Subcutaneous adipose tissue (tissue), 4 donors: ENCODE results near the gene MYO3B. TPM values are rescaled to one million over a fixed set of nuclear protein-coding genes. Genes with fewer than 3 reads are reported as not detected.

Experiments
- CTCF ChIP-seq: fragments of 450-650 bp; IDR thresholded peaks from one replicate; pipeline ENCODE4 v1.5.1; 2016; ENCODE audit warnings: low read depth, mild to moderate bottlenecking, control low read depth, antibody characterized with exemption, moderate library complexity
- total RNA-seq, 4 donors: library from RNA; depleted of rRNA; stranded (reverse); fragments of >200 nt; gene quantifications; one replicate each; pipeline ENCODE4 v1.1.0, GENCODE V29; 2016

Gene MYO3B
- total RNA-seq, 4 donors from 2014 or later: 0.17 TPM; not detected in 3

GRCh38 chr2:170332676-170333402 lies 154.9 kb downstream of the MYO3B start:
- no peak for TF ChIP-seq CTCF

- no peak for TF ChIP-seq CTCF
Measured at GRCh38 chr2:170335351-170335750, 157.4 kb downstream of the MYO3B start.

- no peak for TF ChIP-seq CTCF
Measured at GRCh38 chr2:170336408-170336807, 158.5 kb downstream of the MYO3B start.

GRCh38 chr2:170336916-170337315 lies 159.0 kb downstream of the MYO3B start:
- no peak for TF ChIP-seq CTCF

GRCh38 chr2:170339322-170339721 lies 161.4 kb downstream of the MYO3B start:
- TF ChIP-seq CTCF: no peak

- TF ChIP-seq CTCF: no peak
Measured at GRCh38 chr2:170339750-170340692, 162.1 kb downstream of the MYO3B start.

GRCh38 chr2:170340693-170341068 lies 162.7 kb downstream of the MYO3B start:
- no peak for TF ChIP-seq CTCF
